H1 (cell line): Measurements from ENCODE around the gene CD248.

Experiments
- HDAC2 ChIP-seq, 2 experiments: fragments of 300-600 bp in 1 of 2; sonication (generic) in 1 of 2; IDR thresholded peaks; 2 replicates each; pipeline ENCODE4 v1.6.1; 2011 to 2012; ENCODE audit warnings: low read depth in 2 of 2, low read length in 2 of 2, mild to moderate bottlenecking in 2 of 2, moderate library complexity in 2 of 2, borderline replicate concordance in 1 of 2, inconsistent platforms in 1 of 2
- HDAC6 ChIP-seq: IDR thresholded peaks from one replicate; pipeline ENCODE4 v1.7.1; 2012; ENCODE audit warnings: low read depth, mild to moderate bottlenecking, inconsistent platforms, low read length, moderate library complexity
- POLR2A ChIP-seq, 2 experiments: IDR thresholded peaks; 1 replicate in 1 of 2; 2 replicates in 1 of 2; pipeline ENCODE4 v1.6.1; 2011; ENCODE audit warnings: low read depth in 2 of 2, low read length in 2 of 2, mild to moderate bottlenecking in 2 of 2; ENCODE audit errors: control extremely low read depth in 1 of 2
- POLR2AphosphoS5 ChIP-seq: IDR thresholded peaks from 2 replicates; pipeline ENCODE4 v1.6.1; 2011; ENCODE audit warnings: low read depth, low read length
- TAF1 ChIP-seq: IDR thresholded peaks from 2 replicates; pipeline ENCODE4 v1.6.1; 2011; ENCODE audit warnings: mild to moderate bottlenecking, low read depth, low read length
- TF ChIP-seq, protein P1 (sequence below), 3 experiments: IDR thresholded peaks; 1 replicate in 2 of 3; 2 replicates in 1 of 3; pipeline versions ENCODE4 v1.5.1 to v1.6.1; 2011; ENCODE audit warnings: low read length in 3 of 3, mild to moderate bottlenecking in 3 of 3, inconsistent platforms in 2 of 3, low read depth in 1 of 3, moderate library complexity in 1 of 3; ENCODE audit not compliant: insufficient read depth in 1 of 3; ENCODE audit errors: control extremely low read depth in 1 of 3

DNA sequence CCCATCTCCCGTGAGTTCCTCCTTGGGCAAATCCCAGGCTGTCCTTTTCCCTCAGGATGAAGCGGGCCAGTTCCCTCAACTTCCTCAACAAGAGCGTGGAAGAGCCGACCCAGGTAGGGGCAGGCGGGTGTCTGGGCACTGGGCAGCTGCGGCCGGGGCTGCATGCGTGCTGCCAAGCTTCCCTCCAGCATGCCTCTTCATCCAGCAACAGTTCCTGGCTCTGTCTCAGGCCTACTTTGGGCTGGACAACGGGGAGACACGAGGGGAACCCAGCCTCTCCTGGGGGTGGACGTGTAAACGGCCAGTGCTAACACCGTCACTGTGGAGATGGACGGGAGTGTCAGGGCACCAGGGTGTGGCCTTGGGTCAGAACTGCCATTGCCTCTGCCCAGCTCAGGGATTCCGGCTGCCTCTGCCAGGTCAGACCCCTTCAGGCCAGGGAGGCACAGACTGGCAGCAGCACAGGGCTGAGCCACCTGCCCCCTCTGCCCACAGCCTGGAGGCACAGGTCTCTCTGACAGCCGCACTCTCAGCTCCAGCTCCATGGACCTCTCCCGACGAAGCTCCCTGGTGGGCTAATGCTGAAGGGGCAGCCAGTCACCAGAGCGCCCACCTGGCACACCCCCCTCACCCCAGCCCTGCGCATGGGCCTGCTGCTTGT is 50.3 kb downstream of the CD248 start:
- TF ChIP-seq, protein P1, sequence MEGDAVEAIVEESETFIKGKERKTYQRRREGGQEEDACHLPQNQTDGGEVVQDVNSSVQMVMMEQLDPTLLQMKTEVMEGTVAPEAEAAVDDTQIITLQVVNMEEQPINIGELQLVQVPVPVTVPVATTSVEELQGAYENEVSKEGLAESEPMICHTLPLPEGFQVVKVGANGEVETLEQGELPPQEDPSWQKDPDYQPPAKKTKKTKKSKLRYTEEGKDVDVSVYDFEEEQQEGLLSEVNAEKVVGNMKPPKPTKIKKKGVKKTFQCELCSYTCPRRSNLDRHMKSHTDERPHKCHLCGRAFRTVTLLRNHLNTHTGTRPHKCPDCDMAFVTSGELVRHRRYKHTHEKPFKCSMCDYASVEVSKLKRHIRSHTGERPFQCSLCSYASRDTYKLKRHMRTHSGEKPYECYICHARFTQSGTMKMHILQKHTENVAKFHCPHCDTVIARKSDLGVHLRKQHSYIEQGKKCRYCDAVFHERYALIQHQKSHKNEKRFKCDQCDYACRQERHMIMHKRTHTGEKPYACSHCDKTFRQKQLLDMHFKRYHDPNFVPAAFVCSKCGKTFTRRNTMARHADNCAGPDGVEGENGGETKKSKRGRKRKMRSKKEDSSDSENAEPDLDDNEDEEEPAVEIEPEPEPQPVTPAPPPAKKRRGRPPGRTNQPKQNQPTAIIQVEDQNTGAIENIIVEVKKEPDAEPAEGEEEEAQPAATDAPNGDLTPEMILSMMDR (IDR thresholded peaks at IDR 0.05; ENCODE audit: control extremely low read depth in 1 of 3, insufficient read depth in 1 of 3, low read depth in 1 of 3, low read length in 3 of 3): no peak
- TF ChIP-seq POLR2A (IDR thresholded peaks at IDR 0.05; ENCODE audit: control extremely low read depth in 1 of 2, low read depth in 2 of 2, low read length in 2 of 2): no peak
- TF ChIP-seq HDAC2 (IDR thresholded peaks at IDR 0.05; ENCODE audit: borderline replicate concordance in 1 of 2, low read depth in 2 of 2, low read length in 2 of 2): no peak
- no peak for TF ChIP-seq HDAC6
- no peak for TF ChIP-seq POLR2AphosphoS5
- TF ChIP-seq TAF1: no peak
